GM21360 (cell line): ENCODE measurements around the gene DAPK1.

Experiments
- ATAC-seq: cut with Tn5 transposase; IDR thresholded peaks from one replicate; pipeline ENCODE4 v1.9.1; 2021; ENCODE audit warnings: mild to moderate bottlenecking, moderate library complexity; ENCODE audit not compliant: unreplicated experiment

Gene DAPK1

DNA sequence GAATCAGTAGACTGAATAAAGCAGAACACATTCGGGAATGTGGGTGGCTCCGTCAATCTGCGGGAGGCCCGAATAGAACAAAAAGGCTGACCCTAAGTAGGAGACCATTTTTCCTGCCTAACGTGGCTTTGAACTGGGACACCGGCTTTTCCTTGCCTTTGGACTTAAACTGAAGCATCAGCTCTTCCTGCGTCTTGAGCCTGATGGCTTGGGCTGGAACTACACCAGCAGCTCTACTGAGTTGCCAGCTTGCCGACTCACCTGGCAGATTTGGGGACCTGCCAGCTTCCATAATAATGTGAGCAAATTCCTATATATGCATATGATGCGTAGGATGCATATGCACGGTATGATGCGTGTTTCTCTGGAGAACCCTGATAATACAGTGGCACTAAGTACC is 111.3 kb downstream of the DAPK1 start:
- ATAC-seq = no peak

DNA sequence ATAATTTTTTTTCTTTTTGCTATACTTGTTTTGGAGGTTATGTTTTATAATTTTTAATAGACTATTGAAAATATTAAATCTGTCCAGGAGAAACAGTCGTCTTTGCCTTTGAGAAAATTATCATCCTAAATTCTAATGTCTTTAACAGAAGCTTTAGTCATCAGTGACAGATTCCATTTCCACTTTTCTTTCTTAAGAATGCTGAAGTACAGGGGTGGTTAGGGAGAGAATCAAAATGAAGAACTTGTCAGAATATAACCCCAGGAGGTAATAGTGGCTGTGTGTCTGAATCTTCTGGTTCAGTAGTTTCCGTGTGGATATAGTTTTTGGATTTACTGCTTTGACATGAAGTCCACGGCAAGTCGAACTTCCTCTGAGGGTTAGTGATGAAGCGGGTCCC is 111.8 kb downstream of the DAPK1 start:
- no peak for ATAC-seq

- ATAC-seq = no peak
These were observed 112.8 kb downstream of the DAPK1 start for GRCh38 chr9:87610200-87611155.

DNA sequence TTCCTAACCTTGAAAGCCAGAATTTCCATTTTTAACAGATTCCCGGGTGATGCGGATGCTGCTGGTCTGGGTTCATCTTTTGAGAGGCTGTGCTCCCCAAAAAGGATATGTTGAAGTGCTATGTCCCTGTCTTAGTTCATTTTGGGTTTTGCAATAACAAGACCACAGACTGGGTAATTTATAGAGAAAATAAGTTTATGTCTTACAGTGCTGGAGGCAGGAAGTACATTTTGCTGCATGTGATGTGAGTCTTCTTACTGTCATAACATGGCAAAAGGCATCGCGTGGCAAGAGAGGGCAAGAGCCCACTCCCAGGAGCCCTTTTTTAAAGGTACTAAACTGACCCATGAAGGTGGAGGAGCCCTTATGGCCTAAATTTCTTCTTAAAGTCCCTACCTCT is 114.1 kb downstream of the DAPK1 start:
- no peak for ATAC-seq

GRCh38 chr9:87612536-87612935 is 114.9 kb downstream of the DAPK1 start:
- ATAC-seq = no peak

GRCh38 chr9:87613265-87614111 is 115.8 kb downstream of the DAPK1 start:
- ATAC-seq = no peak

DNA sequence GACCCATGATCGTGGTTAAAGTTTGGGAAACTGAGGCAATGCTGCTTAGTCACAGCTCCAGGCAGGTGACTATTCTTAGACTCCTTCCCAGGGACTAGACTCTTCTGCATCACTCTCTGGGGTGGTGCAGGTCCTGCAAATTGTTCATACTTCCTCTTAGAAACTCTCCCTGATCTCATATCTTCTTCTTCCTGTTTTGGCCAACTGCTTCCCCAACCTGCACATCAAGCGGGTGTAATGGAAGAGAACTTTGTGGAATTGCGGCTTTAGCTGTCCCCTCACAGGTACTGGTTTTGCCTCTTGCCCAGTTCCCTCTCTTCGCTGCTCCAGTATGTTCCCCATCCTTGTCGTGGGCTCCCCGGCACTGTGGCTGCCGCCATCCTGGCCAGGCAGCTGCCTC is 116.7 kb downstream of the DAPK1 start:
- no peak for ATAC-seq

- ATAC-seq = no peak
These were observed 117.5 kb downstream of the DAPK1 start for GRCh38 chr9:87615136-87615535.

DNA sequence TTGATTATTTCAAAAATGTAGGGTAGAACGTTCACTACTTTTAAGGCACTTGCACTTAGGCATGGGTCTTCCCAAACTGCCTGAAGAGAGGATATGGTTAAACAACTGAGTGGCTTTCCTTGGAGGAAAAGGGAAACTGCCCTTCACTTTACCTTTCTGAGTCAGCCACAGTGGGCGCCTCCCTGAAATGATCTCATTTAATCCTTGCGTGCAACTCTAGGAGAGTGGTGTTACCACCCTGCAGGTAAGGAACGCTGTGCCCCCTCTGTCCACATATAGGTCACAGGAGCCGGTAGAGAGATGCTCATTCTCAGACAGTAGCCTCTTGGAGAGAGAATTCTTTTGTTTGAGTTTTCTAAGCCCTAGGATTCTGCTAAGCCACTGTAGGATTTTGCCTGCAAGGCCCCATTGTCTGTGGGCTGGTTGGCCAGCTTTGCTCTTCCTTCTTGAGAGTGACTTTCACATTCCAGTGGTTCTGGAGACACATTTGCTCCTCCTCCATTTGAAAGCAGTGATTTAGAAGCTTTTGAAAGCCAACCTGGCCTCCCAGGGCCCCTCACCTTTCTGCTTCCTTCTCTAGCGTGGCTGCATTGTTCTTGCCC is 118.0 kb downstream of the DAPK1 start:
- ATAC-seq = no peak

DNA sequence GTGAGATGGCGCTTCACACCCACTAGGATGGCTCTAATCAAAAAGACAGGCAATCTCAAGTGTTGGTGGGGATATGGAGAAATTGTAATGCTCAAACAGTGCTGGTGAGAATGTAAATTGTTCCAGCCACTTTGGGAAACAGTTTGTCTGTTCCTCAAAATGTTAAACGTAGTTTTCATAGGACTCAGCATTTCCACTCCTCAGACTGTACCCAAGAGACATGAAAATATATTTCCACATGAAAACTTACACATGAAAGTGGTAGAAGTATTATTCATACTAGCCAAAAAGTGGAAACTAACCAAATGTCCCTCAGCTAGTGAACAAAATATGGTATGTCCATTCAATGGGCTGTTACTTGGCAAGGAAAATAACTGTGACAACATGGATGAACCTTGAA is 120.6 kb downstream of the DAPK1 start:
- ATAC-seq = no peak

DNA sequence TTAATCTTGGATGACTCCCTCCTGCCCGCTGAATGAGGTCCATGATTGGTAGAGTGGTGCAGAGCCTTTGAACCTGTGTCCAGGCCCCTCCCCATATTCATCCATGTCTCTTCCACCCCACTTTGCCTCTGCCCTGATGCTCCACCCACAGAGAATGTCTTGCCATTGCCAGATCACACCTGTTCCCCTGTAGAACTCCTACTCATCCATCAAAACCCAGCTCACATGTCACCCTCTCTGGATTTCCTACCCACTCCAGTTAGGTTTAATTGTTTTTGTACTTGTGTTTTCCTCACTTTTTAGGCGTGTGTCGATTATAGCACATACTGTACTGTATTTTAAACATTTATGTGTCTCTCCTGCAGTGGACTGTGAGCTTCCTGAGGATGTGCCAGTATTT is 121.3 kb downstream of the DAPK1 start:
- no peak for ATAC-seq

DNA sequence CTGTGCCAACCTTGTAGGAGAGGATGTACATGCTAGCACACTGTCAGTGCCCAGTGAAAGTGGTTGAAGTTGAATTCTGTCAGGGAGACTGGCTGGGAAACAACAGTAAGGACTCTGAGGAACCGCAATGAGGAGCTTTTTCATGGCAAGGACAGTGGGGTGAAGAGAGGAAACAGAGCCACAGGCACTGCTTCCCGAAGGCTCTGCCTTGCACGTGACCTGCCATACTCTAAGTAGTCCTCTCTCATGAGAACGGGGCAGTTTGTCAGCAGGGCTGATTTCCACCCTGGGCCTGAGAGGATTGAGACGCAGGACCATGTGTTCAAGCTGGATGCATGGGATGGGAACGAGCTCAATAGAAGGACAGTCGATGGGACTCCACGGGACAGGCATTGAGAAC is 121.7 kb downstream of the DAPK1 start:
- ATAC-seq = no peak

DNA sequence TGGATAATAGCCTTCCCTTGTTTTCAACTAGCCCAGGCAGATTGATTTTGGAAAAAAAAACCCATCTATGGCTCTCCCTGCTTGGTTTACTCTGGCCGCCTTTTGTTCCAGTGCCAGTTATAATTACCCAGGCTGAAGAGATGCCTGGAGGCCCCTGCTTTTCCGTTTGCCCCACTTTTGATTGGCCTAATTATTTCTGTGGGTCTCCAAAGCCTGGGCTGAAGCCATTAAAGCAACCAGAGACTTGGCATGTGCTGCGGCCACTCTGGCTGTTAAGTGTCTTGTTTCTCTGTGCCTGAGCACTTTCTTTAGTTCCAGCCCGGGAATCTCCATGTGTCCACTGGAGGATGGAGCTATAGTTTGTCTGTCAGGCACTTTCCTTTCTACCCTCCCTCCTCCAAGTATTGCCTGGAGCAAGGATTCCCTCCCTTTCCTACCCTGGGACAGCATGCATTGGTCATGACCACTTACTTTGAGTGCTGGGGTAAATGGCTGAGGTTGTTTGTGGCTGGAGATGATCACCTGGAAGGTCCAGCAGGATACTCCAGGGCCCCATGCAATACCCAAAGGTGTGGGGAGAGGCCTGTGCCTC is 123.2 kb downstream of the DAPK1 start:
- no peak for ATAC-seq

DNA sequence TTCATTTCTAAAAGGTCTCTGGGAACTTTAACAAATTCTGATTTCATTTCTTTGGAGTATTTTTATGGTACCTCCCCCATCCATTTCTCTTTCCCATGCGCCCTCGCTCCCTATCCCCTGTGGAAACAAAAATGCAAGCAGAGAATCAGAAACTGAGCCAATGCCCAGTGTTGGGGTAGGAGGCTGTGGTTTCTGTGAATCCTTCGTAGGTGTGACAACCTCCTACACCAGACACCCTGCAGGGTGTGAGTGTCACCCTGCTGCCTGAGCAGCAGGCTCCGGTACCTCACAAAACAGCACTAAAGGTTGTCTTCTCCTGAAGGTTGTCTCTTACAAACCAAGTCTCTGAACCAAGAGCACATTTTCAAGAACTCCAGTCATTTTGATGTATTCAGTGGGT is 124.4 kb downstream of the DAPK1 start:
- no peak for ATAC-seq

- no peak for ATAC-seq
These were observed 125.3 kb downstream of the DAPK1 start for GRCh38 chr9:87622923-87623322.

GRCh38 chr9:87628346-87628745 is 130.7 kb downstream of the DAPK1 start:
- ATAC-seq = no peak

DNA sequence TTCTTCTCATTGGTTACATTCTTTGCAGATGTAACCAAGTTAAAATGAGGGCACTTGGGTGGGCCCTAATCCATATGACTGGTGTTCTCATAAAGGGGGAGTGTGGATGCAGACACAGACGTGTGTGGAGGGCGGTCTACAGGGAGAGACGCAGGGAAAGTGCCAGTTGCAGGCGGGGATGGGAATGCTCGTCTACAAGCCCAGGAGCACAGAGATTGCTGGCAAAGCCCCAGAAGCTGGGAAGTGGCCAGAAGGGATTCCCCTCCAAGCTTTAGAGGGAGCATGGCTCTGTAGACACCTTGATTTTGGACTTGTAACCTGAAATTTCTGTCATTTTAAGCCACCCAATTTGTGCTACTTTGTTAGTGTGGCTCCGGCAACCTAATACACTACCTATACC is 131.4 kb downstream of the DAPK1 start:
- no peak for ATAC-seq

- ATAC-seq = no peak
These were observed 132.6 kb downstream of the DAPK1 start for GRCh38 chr9:87630266-87630665.

- no peak for ATAC-seq
These were observed 133.2 kb downstream of the DAPK1 start for GRCh38 chr9:87630846-87631245.

DNA sequence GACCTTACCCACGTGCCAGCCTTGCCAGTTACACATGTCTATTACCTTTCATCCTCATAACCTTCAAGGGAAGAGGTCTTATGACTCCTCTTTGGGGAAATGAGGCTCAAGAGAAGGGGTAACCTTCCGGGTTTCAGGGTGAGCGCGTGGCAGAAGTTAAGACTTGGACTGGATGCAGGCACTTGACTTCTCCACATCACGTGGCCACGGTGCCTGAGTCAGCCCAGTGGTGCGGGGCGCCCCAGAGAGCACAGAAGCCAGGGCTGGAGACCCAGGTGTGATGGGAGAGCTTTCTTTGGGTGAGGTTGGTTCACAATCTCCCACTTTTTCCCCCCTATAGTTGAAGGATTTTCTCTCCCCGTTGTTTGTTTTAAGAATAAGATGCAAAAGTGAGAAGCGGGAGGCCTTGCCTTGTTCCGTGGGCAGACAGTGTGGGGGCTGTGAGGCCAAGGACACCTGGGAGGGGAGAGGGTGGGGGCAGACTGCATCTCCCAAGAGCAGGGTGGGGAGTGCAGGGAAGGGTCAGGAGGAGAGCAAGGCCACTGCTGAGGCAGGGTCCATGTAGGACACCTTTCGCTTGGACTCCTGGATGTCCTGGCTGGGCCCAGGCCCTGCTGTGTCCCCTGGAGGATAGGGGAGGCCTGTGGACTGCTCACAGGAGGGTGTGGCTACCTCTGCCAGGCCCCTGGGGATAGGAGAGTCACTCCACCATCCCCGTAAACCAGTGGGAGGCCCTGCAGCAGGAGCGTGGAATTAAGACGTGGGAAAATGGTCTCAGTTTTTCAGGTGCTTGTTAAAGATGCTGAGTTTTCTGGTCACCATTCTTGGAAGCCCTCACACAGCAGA is 138.2 kb downstream of the DAPK1 start:
- ATAC-seq = no peak
